C4-2B (cell line): ENCODE data around the gene PRKCA.

Experiments
- ZFX ChIP-seq: fragments of 450-650 bp; IDR thresholded peaks from 2 replicates; pipeline ENCODE4 v1.6.1; 2017
- TF ChIP-seq, protein P1 (sequence below): fragments of 450-650 bp; conservative IDR thresholded peaks from 2 replicates; pipeline ENCODE4 v1.5.1; 2017; ENCODE audit warnings: mild to moderate bottlenecking

DNA sequence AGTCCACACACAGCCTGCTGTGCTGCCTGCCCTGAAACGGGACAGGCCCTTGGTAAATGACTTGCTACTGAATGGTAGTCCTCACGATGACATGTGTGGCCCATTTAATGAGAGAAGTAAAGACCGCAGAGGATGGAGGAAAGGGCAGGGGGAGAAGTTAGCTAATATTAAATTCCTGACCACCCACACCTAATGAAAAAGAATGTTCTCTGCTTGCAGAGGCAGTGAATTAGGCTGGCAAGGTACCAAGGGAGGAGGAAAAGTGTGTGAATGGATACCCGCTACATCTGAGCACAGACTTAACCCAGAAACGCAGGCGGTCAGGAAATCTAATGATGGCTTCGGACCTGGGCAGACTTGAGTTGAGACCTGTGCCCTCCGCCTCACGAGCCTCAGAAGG lies 141.2 kb downstream of the PRKCA start:
- TF ChIP-seq, protein P1, sequence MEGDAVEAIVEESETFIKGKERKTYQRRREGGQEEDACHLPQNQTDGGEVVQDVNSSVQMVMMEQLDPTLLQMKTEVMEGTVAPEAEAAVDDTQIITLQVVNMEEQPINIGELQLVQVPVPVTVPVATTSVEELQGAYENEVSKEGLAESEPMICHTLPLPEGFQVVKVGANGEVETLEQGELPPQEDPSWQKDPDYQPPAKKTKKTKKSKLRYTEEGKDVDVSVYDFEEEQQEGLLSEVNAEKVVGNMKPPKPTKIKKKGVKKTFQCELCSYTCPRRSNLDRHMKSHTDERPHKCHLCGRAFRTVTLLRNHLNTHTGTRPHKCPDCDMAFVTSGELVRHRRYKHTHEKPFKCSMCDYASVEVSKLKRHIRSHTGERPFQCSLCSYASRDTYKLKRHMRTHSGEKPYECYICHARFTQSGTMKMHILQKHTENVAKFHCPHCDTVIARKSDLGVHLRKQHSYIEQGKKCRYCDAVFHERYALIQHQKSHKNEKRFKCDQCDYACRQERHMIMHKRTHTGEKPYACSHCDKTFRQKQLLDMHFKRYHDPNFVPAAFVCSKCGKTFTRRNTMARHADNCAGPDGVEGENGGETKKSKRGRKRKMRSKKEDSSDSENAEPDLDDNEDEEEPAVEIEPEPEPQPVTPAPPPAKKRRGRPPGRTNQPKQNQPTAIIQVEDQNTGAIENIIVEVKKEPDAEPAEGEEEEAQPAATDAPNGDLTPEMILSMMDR = no peak
- no peak for TF ChIP-seq ZFX
